SU-DHL-6 (cell line): ENCODE results near the gene C7orf33.

Experiments
- EZH2phosphoT487 ChIP-seq: fragments of 200-600 bp; sonication (generic), shearing (Covaris generic); conservative IDR thresholded peaks from 2 replicates; pipeline ENCODE4 v1.6.1; 2018; ENCODE audit warnings: mild to moderate bottlenecking, antibody characterized with exemption, low read length, moderate library complexity, mixed read lengths
- TF ChIP-seq, protein P1 (sequence below): fragments of 200-600 bp; sonication (generic); IDR thresholded peaks from one replicate; pipeline ENCODE4 v1.5.1; 2017; ENCODE audit warnings: antibody characterized with exemption, mild to moderate bottlenecking, low read length, moderate library complexity; ENCODE audit not compliant: insufficient read depth, poor library complexity, severe bottlenecking

DNA sequence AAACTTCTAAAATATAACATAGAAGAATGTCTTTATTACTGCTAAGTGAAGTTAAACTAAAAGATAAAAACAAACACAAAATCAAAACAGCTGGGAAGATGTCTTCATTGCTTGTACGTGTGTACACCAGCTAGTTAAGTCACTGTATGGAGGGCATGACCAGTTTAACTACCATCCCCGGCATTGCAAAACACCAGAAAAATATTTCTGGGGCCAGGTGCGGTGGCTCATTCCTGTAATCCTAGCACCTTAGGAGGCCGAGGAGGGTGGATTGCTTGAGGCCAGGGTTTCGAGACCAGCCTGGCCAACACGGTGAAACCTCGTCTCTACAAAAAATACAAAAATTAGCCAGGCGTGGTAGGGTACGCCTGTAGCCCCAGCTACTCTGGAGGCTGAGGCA, 19.2 kb upstream of the C7orf33 start:
- TF ChIP-seq, protein P1, sequence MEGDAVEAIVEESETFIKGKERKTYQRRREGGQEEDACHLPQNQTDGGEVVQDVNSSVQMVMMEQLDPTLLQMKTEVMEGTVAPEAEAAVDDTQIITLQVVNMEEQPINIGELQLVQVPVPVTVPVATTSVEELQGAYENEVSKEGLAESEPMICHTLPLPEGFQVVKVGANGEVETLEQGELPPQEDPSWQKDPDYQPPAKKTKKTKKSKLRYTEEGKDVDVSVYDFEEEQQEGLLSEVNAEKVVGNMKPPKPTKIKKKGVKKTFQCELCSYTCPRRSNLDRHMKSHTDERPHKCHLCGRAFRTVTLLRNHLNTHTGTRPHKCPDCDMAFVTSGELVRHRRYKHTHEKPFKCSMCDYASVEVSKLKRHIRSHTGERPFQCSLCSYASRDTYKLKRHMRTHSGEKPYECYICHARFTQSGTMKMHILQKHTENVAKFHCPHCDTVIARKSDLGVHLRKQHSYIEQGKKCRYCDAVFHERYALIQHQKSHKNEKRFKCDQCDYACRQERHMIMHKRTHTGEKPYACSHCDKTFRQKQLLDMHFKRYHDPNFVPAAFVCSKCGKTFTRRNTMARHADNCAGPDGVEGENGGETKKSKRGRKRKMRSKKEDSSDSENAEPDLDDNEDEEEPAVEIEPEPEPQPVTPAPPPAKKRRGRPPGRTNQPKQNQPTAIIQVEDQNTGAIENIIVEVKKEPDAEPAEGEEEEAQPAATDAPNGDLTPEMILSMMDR: no peak
- no peak for TF ChIP-seq EZH2phosphoT487
